Nucleus accumbens (tissue), 56 donors: ENCODE measurements around the gene CAMK2N2.

Experiments used
- DNase-seq, 56 donors: peaks; one replicate each; lab custom pipeline; 2025; lab: John Stamatoyannopoulos, UW

The CAMK2N2 gene

DNA sequence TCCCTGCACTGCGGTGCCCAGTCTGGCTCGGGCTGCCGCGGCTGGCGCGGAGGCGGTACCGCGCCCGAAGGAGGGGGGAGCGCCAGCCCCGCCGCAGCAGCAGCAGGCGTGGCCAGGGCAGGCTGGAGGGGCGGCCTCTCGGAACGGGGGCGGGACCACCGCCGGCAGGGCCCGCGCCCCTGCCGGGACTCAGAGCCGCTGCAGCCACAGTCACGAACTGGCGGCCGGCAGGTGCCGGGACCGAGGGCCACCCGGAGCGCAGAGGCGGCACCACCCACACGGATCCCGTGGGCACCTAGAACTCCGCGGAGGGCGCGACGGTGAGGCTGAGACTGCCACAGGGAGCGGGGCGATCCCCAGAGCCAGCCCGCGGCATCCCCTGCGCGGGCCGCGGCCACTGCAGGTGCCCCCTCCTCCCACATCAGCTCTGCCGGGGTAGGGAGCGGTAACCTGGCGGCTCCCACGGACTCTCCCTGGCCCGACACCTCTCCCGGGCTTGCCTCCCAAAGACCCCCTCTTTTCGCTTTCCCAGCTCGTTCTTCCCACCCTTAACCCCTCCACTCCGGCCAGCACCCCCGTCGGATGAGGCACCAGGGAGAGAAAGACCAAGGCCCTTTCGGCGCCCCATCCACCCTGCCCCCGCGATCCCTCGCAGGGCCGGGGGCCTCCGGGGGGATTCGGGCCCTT lies 31.8 kb downstream of the CAMK2N2 start, which contains the start of gene VWA5B2:
Gene VWA5B2, plus strand, starts transcription at position 192 of the 687 bp plus-strand sequence. CDS start 944 bp downstream, outside the sequence.
- DNase-seq, result peak in 23 of 56 donors; percentile 8 to 62 (median 29)

DNA sequence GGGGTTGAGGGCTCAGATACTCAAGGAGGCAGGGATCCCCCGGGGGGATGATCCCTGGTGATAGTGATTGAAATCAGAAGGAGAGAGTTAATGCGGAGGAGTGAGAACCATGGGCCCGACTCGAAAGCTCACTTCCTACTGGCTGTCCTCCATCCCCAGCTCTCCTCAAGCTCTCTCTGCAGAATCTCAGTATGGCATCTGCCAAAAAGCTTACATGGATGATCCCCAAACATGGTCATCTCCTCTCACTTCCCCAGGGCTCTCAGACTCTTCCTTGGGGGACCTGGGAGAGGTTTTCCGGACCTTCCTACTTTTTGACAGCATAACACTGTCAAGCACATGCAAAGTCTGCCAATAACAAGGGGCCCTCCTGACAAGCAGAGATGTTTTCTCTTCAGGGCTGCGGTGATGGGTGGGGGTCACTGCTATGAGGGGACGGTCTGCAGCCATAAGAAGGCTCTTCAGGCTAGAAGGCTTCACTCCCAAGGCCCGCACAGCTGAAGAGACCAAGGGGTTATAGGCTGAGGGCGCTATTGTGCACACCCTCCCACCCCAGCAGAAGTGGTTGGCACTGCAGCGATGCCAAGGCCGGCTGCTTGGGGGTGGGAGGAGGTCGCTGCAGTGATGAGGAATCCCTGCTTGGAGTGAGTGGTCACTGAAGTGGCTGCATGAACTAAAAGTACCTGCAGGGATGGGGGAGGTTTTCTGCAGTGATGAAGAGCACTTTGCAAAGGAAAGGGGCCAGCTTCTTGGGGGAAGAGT lies 32.8 kb downstream of the CAMK2N2 start:
- no peak for DNase-seq

DNA sequence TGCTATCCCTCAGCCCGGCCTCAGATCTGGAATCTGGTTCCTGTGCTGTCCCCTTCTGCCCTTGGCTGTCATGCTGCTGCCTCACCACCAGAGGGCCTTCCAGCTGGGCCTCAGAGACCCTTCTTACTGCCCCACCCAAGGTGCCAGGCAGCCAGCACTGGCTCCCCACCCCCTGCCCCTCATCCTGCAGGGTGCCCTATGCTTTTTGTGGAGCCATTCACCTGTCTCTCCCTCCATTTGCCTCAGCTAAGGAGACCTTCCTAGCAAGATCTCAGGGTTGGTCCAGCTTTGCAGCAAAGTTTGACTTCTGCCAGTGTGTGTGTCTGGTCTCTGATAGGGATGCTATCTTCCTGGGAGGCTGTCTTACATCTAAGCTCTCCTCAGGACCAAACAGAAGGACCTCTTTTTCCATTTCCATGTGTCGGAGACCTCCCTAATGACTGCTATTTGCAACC lies 33.8 kb downstream of the CAMK2N2 start:
- peak in 3 of 56 donors; percentile 9 to 10 (median 10) for DNase-seq

DNA sequence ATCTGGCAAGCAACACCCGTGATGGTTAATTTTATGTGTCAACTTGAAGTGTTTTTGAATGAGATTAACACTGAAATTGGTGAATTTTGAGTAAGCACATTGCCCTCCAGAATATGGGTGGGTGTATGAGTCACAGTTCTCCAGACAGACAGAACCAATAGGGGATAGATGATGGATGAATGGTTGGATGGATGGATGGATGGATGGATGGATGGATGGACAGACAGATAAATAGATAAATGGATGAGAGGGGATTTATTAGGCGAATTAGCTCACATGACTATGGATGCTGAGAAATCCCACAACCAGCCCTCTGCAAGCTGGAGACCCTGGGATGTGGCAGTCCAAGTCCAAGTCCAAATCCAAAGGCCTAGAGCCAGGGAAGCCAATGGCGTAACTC lies 37.4 kb downstream of the CAMK2N2 start:
- no peak for DNase-seq

DNA sequence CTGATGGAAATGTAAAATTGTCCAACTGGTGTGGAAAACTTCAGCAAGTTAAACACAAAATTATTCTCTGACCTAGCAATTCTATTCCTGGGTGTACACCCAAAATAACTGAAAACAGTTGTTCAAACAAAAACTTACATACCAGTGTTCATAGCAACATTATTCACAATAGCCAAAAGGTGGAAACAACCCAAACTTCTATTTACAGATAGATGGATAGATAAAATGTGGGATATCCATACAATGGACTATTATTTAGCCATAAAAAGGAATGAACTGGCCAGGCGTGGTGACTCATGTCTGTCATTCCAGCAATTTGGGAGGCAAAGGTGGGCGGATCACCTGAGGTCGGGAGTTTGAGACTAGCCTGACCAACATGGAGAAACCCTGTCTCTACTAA lies 38.8 kb downstream of the CAMK2N2 start:
- no peak for DNase-seq

DNA sequence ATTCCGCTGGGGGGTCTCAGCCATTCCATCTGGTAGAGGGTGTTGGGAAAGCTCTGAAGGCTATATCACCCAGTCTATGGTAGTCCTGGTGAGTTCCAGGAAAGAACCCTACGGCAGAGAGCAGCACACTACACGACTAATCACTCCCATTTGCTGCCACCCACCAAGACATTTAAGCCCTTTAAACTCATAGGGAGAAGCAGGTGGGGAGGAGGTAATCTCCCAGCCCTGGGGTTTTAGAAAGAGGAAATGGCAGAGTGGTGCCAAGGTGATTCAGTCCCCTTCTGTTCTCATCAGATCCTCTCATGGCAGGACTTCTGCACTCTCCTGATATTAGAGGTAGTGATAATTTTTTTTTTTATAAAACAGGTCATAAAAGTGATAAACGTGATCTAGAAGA lies 42.5 kb downstream of the CAMK2N2 start:
- no peak for DNase-seq

DNA sequence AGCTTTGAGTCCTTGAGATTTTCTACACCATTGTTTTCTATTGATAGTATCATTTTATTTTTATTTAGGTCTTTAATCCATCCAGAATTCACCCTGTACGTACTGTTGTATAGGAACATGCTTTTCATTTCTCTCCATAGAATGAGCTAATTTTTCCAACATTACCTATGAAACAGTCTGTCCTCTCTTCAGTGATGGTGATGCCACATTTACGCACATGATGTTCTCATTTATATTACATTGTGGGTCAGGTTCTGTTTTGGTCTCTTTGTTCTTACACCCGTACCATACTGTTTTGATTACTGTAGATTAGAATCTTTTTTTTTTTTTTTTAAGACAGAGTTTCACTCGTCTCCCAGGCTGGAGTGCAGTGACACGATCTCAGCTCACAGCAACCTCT lies 49.6 kb downstream of the CAMK2N2 start:
- no peak for DNase-seq

DNA sequence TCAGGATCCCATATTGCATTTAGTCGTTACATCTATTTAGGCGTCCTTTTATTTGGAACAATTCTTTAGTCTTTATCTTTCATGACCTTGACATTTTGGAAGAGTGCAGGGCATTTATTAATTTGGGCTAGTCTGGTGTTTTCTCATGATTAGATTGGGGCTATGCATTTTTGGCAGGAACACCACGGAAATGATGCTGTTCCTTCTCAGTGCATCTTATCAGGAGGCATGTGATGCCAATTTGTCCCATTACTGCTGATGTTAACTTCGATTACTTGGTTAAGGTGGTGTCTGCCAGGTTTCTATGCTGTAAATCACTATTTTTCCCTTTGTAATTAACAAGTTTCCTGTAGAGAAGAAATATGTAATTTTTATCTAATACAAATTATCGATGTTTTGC lies 50.1 kb downstream of the CAMK2N2 start:
- DNase-seq, result no peak
